Measurements from ENCODE around the gene DPM1. TPM values are rescaled to one million over a fixed set of nuclear protein-coding genes. Genes with fewer than 3 reads are reported as not detected.

DPM1 gene
- 55.0 and 61.7 TPM in 2 replicates for total RNA-seq

DNA sequence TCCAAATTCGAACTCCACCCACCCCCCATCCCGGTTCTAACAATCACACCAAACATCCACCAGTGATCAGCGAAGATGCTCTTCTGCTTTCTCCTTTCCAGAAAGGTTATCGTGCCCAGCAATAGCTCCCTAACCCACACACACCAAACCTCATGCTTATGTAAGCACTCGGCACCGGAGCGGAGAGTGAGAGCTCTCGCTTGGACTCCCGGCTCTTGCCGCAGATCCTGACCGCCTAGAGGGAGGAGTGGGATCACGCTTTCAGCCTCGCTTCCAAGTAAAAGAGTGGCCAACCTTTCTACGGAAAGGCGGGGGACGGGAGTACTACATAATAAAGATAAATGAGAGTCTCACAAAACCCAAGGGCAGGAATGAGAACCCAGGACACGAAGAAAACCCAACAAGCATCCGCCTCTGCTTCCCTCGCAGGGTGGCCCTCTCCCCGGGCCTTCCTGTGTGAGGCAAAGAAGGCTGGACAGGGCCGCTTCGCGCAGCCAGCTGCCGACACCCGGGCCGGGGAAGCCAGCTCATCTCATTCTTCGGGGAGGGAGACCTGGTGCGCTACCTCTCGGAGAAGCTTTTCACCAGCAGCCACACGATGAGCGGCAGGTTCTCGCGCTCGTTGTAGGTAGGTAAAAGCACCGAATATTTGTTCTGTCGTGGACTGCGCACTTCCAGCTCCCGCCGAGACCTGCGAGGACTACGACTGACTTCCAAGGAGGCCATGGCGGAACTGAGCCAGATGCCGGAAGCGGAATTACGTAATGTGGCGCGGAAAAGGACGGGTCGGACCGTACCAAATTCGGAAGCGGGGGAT is at the start of gene DPM1:
TSS of gene DPM1 (minus strand) at position 735 of the 817 bp plus-strand sequence. CDS start at position 726, 9 bp downstream.

DNA sequence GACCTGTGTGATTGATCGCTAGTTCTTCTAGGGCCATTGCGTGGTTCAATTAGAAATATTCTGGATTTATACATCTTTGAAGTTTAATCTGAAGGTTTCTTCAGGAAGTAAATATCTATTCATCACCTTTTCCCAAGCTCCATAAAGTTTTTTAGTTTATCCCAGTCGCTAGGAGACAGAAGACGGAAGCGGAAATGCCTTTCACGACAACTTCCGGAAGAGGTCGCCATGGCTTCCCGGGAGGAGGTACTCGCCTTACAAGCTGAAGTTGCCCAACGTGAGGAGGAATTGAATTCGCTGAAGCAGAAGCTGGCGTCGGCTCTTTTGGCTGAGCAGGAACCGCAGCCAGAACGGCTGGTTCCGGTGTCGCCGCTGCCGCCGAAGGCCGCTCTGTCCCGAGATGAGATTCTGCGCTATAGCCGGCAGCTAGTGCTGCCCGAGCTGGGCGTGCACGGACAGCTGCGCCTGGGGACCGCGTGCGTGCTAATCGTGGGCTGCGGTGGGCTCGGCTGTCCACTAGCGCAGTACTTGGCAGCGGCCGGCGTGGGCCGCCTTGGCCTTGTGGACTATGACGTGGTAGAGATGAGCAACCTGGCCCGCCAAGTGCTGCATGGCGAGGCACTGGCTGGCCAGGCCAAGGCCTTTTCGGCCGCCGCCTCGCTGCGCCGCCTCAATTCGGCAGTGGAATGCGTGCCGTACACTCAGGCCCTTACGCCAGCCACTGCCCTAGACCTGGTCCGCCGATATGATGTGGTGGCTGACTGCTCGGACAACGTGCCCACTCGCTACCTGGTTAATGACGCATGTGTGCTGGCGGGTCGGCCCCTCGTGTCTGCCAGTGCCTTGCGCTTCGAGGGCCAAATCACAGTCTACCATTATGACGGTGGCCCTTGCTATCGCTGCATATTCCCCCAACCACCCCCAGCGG is 547 bp upstream of the DPM1 start, which contains the start of gene MOCS3:
TSS of gene MOCS3 (plus strand) at position 204 of the 928 bp plus-strand sequence. CDS start at position 229, 25 bp downstream.

DNA sequence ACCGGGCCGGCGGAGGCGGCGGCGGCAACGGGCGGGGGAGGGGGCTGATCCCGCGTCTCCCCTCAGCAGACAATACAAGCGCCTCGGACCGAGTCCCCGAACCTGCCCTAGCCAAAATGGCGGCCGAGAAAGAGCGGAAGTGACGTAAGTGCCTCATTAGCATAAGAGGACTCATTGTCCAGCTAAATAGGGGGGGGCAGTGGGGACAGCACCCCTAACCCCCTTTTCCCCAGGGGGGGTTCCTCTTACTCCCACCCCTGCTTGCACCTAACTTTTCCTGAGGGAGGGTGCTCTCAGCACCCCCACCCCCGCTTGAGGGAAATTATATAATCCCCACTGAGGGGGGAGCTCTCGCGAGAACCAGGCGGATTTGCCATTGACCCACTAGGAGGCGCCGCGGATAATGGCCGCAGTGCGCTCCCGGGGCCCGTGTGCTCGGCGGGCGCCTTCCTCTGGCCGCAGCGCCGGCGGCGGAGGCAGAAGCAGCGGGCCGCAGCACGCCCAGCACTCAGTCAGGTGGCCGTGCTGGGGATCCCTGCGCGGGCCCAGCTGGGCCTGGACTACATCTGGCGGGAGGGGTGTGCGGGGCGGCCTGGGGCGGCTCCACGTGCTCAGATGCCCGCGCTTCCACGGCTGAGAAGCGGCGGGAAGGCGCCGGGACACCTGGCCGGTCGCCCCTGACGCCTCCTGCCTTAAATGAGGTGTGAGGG is 26.9 kb downstream of the DPM1 start, which contains the start of gene ADNP:
TSS of gene ADNP (minus strand) at position 132 of the 710 bp plus-strand sequence. CDS start 27,441 bp downstream, outside the sequence.

Other genes with a start within 250 kb of the DPM1 start
- 0.26 and 0.47 TPM in 2 replicates for gene PARD6B, start 227.0 kb downstream of the DPM1 start, total RNA-seq
- 11.0 and 15.5 TPM in 2 replicates for gene BCAS4, start 163.5 kb downstream of the DPM1 start, total RNA-seq
- gene ADNP, start 27.1 kb downstream of the DPM1 start, total RNA-seq: 24.8 and 25.7 TPM in 2 replicates
- gene MOCS3, start 286 bp upstream of the DPM1 start, total RNA-seq: 7.6 and 8.7 TPM in 2 replicates
- gene KCNG1, start 64.6 kb upstream of the DPM1 start, total RNA-seq: 5.5 and 10.6 TPM in 2 replicates

All from bronchial smooth muscle cell (primary cell).